Stomach (tissue), 4 donors: Measurements from ENCODE around the gene DPP6.

Experiments used
- EP300 ChIP-seq: sonication (generic); formaldehyde crosslinking; IDR thresholded peaks from one replicate; pipeline ENCODE4 v1.6.1; 2017; ENCODE audit warnings: antibody characterized with exemption
- POLR2A ChIP-seq, 4 donors: fragments of 450-650 bp; IDR thresholded peaks; one replicate each; pipeline ENCODE4 v1.6.1; 2016; ENCODE audit warnings: antibody characterized with exemption in 4 of 4, control low read depth in 2 of 4, mild to moderate bottlenecking in 1 of 4, moderate library complexity in 1 of 4
- POLR2AphosphoS5 ChIP-seq, 3 donors: sonication (generic); formaldehyde crosslinking; IDR thresholded peaks; one replicate each; pipeline ENCODE4 v1.6.1; 2016; ENCODE audit warnings: antibody characterized with exemption in 3 of 3
- TF ChIP-seq, protein P1 (sequence below), 7 experiments: fragments of 450-650 bp in 4 of 7; fragments of 200-600 bp in 3 of 7; sonication (generic) in 3 of 7; IDR thresholded peaks; one replicate each; pipeline ENCODE4 v1.5.1; 2016 to 2019; ENCODE audit warnings: antibody characterized with exemption in 7 of 7, control low read depth in 2 of 7, mild to moderate bottlenecking in 1 of 7

DNA sequence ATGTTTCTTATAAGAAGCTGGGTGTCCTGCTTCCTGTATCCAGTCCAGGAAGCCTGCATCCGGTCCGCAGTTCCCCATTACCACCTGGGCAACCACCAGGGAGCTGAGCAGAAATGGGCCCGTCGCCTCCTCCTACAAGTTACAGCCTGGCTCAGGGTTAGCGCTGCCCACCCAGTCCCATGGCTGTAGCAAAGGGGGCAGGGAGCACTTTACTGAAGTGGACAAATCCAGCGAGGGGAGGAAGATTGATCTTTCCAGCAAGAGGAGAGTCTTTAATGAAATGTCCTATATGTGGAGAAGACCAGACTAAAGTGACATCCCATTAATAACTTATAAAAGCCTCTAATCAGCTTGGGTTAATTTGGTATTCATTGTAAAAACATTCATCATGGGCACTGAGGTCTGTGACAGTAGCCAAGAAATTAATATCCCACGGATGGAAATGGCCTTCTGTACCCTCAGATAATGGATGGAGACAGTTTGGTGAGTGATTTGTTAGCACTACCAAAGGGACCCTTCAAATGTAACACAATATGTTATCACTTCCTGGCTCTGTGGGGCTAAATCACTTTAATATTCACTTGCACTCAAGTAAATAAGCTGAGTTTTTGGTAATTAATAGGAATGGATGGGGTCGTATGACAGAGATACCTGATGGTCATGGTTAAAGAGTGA, 627.3 kb downstream of the DPP6 start:
- TF ChIP-seq POLR2A (IDR thresholded peaks at IDR 0.05), result no peak
- TF ChIP-seq, protein P1, sequence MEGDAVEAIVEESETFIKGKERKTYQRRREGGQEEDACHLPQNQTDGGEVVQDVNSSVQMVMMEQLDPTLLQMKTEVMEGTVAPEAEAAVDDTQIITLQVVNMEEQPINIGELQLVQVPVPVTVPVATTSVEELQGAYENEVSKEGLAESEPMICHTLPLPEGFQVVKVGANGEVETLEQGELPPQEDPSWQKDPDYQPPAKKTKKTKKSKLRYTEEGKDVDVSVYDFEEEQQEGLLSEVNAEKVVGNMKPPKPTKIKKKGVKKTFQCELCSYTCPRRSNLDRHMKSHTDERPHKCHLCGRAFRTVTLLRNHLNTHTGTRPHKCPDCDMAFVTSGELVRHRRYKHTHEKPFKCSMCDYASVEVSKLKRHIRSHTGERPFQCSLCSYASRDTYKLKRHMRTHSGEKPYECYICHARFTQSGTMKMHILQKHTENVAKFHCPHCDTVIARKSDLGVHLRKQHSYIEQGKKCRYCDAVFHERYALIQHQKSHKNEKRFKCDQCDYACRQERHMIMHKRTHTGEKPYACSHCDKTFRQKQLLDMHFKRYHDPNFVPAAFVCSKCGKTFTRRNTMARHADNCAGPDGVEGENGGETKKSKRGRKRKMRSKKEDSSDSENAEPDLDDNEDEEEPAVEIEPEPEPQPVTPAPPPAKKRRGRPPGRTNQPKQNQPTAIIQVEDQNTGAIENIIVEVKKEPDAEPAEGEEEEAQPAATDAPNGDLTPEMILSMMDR (IDR thresholded peaks at IDR 0.05), result no peak
- TF ChIP-seq POLR2AphosphoS5 (IDR thresholded peaks at IDR 0.05), result no peak
- TF ChIP-seq EP300, result no peak
